HG02852 (cell line): Measurements from ENCODE around the gene ADAMTS7.
"Not testable (repeated sequence)": the region's sequence is repeated elsewhere in the genome, so short reads cannot be mapped to it uniquely, and the experiment has no call there.

Experiments
- ATAC-seq: cut with Tn5 transposase; IDR thresholded peaks from one replicate; pipeline ENCODE4 v1.9.1; 2021; ENCODE audit warnings: mild to moderate bottlenecking, moderate library complexity; ENCODE audit not compliant: unreplicated experiment

Gene ADAMTS7

GRCh38 chr15:78781381-78781780 lies 29.9 kb downstream of the ADAMTS7 start:
- ATAC-seq, result not testable (repeated sequence)

DNA sequence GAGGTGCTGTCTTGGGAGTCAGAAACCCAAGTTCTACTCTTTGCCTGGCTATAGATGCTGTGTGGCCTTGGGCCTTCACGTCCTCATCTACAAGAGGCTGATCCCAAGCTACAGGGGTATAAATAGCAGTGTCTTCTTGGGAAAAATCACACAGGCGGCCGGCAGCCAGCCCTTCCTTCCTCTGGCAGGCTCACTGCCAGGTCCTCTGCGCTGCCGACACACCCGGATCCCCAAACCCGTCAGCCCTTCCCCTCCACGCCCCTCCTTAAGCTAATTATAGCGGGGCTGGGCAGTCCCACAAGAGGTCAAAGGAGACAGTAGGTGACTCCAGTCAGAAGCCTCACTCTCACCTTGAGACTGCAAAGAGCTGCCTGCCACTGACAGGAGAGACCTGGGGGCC lies 31.3 kb downstream of the ADAMTS7 start:
- not testable (repeated sequence) for ATAC-seq

- not testable (repeated sequence) for ATAC-seq
Measured at GRCh38 chr15:78779176-78779785, 32.0 kb downstream of the ADAMTS7 start.

DNA sequence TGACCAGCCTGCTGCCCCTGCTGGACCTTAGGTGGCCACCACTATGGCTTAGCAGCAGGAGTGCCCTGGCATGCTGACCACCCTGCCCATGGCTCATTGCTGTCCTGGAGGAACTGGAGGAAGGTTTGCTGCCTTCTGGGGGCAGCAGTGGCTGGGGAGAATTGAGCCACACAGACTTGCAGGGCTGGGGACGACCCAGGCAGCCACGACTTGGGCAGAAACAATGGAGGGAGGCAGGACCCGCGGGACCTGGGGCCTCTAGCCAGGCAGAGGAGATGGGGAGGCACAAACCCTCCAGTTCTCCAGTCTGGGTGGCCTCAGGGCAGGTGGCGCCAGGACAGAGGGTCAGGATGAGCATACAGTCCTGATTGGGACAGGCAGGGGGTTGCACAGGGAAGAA lies 32.8 kb downstream of the ADAMTS7 start:
- no peak for ATAC-seq

GRCh38 chr15:78777953-78778345 lies 33.3 kb downstream of the ADAMTS7 start:
- not testable (repeated sequence) for ATAC-seq

DNA sequence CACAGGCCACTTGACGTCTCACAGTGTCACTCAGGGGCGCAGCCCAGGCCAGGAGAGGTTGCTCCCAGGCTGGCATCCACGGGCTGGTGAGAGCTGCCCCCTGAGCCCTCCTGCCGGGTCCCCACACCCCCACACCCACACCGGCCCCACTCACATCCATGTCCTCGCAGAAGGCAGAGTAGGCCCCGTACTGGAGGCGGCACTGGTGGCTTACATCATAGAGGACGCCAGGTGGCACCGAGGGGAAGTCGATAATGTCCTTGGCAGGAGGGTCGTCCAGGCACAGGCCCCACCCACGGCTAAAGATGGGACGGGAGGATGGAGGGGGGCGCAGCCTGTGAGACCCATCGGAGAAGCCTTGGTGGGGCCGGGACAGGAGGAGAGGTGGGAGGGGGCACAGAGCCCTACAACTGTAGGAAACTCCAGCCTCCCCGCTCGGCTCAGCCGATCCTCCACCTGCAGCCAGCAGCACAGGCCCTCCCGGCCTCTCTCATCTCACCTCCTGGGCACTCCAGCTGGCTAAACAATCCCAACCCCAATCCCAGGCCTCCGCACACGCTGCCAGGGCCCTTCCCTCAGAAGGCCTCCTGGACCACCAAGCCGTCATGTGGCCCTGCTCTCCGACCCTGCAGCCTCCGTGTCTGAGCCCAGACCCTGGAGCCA lies 33.8 kb downstream of the ADAMTS7 start:
- not testable (repeated sequence) for ATAC-seq

GRCh38 chr15:78776046-78776925 lies 35.0 kb downstream of the ADAMTS7 start:
- not testable (repeated sequence) for ATAC-seq

- ATAC-seq, result no peak
Measured at GRCh38 chr15:78775472-78775871, 35.8 kb downstream of the ADAMTS7 start.

DNA sequence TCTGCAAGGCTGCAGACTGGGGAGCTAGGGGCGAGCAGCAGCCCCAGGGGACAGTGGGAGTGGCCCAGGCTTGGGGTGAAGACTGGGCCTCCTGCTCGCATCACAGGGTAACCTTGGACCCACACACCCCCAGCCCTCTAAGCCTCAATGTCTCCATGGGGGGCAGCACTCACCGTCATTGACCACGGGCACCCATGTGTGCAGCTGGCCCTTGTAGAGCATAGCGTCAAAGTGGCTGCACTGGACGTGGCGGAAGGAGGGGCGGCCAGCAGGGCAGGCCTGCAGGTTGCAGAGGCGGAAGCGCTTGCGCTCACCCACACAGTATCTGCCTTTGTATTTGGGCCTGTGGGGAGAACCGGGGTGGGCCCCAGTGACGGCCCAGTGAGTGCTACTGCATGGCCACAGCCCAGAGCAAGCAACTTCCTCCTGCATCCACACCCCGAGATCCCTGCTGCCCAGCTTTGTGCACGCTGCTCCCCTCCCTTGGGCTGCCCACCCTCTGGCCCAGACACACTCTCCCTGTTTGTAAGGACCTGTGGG lies 36.7 kb downstream of the ADAMTS7 start:
- not testable (repeated sequence) for ATAC-seq

- ATAC-seq, result not testable (repeated sequence)
Measured at GRCh38 chr15:78773765-78774450, 37.4 kb downstream of the ADAMTS7 start.

- no peak for ATAC-seq
Measured at GRCh38 chr15:78772738-78773137, 38.5 kb downstream of the ADAMTS7 start.

- ATAC-seq, result not testable (repeated sequence)
Measured at GRCh38 chr15:78771436-78772000, 39.7 kb downstream of the ADAMTS7 start.

- not testable (repeated sequence) for ATAC-seq
Measured at GRCh38 chr15:78771020-78771419, 40.2 kb downstream of the ADAMTS7 start.

GRCh38 chr15:78769473-78770225 lies 41.6 kb downstream of the ADAMTS7 start:
- ATAC-seq, result not testable (repeated sequence)

- no peak for ATAC-seq
Measured at GRCh38 chr15:78768531-78769408, 42.5 kb downstream of the ADAMTS7 start.

DNA sequence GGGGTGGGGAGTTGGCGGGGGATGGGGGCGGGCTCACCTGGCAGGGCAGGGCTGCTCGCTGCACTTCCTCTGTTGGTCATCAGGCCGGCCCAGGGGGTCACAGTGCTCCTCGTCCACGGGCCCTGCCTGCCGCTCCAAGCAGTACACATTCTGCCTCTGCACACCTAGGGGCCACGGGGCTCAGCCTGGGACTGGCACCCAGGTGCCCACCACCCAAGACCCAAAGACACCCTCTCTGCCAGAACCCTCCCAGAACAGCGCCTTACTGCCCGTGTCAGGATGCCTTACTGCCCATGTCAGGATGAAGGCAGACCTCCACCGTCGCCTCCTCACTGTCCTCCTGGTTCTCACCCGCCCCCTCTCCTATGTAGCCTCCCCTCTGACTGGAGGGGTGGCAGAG lies 43.2 kb downstream of the ADAMTS7 start:
- ATAC-seq, result no peak

DNA sequence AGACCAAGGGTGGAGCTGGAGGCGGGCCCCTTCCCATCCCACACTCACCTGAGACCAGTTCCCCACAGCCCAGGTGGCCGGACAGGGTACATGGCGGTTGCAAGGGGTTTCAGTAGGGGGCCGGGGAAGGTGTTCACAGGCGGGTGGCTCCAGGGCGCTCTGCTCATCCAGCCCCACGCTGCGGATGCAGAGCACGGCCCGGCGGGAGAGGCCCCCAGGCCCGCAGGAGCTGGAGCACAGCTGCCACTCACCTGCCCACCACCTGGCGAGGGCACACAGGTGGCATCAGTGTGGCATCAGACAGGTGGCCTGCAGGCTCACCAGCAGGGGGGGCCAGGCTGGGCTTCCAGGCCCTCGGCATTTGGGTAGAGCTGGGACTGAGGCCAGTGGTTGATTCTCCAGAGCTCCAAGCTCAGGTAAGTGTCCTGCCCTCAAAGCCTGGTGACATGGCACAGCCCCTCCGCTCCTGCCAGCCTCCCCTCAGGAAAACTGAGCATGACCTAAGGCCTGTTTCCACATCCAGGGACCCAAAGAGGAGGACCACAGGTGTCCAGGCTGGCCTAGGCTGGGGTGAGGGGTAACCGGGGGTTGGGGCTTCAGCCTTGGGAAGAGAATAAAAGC lies 43.8 kb downstream of the ADAMTS7 start:
- ATAC-seq, result no peak

- not testable (repeated sequence) for ATAC-seq
Measured at GRCh38 chr15:78766641-78767071, 44.6 kb downstream of the ADAMTS7 start.
